D341Med (cell line): ENCODE measurements around the gene TMPRSS3.

ENCODE experiments used
- DNase-seq: peaks from one replicate; pipeline ENCODE4 v3.0.0; 2012; ENCODE audit warnings: low spot score

Gene TMPRSS3

GRCh38 chr21:42350318-42350910, 45.4 kb downstream of the TMPRSS3 start:
- peak; percentile 29 for DNase-seq

GRCh38 chr21:42349420-42350317, 46.2 kb downstream of the TMPRSS3 start:
- peak; percentile 32 for DNase-seq

DNA sequence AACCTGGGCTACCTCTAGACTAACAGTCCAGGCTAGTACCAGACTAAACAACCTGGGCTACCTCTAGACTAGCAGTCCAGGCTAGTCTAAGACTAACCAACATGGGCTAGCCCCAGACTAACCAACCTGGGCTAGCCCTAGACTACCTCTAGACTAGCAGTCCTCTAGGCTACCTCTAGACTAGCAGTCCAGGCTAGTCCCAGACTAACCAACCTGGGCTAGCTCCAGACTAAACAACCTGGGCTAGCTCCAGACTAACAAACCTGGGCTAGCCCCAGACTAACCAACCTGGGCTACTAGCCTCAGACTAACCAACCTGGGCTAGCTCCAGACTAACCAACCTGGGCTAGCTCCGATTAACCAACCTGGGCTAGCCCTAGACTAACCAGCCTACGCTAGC, 47.1 kb downstream of the TMPRSS3 start:
- no peak for DNase-seq

DNA sequence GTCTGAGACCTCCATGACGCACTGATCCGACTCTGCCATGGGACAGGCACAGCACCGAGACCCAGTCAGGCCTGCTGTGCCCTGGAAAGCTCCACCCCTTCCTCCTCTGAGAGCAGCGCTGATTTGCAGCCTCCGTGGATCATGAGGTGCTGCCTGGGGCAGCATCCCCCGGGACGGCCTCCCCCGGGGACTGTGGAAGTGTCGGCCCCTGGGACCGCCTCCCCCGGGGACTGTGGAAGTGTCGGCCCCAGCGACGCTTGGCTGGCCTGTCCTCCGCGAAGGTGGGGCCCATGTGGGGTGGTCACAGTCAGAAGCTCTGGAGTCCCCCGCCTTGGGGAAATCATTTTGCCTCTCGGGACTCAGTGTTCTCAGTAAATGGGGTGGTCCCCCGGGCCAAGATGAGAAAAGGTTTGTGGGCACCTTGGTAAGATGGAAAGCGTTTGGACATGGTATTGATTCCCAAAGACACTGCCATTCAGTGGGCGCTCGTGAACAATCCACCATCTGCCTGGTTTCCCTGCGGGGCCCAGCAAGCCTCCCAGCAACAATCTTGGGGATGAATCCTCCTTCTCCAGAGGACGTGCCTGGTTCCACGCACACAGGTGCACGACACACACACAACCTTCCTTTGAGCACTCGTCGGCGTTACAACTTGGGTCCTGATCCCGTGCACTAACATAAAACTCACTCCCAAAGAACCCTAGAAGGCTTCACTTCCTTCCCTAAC, 48.1 kb downstream of the TMPRSS3 start:
- DNase-seq: no peak

- no peak for DNase-seq
Observed at GRCh38 chr21:42346866-42347600, 48.8 kb downstream of the TMPRSS3 start.

GRCh38 chr21:42346441-42346840, 49.4 kb downstream of the TMPRSS3 start:
- no peak for DNase-seq

DNA sequence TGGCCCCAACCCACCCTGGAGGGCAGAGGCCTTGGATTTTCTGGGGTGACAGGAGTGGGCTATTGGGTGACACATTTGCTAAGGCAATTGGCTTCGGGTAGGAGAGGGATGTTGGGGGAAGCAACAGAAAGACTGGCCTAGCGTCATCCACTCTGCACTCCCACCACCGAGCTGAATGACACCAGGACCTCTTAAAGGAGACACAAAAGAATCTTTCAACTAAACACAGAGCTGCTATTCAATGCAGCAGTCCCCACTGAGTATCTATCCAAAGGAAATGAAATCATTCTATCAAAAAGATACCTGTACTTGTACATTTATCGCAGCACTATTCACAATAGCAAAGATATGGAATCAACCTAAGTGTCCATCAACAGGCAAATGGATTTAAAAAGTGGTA, 51.2 kb downstream of the TMPRSS3 start:
- DNase-seq: no peak

DNA sequence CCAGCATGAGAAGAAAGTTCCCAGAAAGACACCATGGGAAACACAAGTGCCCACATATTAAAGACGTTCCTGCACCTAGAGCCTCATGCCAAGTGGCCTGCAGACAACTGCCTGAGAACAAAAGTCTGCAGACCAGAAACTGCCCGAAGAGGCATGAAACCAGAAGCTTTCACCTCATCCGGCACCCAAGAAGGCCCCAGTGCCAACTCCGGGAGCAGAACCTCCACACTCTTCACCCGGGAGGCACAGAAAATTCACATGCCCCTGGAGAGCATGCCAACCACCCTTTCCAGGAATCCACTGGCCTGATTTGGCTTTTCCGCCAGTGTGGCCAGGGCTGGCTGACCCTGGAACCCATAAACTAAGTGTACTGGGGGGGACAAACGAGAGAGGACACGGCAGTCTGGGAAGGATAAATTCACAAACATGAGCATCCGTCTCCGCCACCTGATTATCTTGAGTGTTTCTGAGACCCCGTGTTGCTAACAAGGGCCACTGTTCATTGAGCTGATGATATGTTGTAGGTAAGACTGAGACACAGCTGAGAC, 51.8 kb downstream of the TMPRSS3 start:
- DNase-seq: no peak

GRCh38 chr21:42343556-42343955, 52.3 kb downstream of the TMPRSS3 start:
- DNase-seq: no peak

DNA sequence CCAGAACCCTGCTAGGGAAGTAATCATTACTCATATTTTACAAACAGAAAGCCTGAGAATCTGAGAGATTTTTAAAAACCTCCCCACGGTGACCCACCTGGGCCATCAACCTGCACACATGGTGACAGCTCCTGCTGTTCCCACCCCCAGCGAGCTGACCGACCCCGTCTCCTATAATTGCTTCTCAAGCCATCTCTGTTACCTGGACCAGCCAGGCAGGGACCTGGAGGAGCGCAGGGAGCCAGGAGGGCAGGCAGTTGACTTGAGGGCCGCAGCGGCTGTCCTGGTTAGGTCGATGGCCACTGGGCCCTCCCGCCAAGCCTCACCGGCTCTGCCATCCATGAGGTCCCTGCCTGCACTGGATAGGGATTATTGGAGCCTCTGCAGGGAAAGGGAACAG, 52.8 kb downstream of the TMPRSS3 start:
- no peak for DNase-seq

GRCh38 chr21:42341776-42342542, 53.9 kb downstream of the TMPRSS3 start:
- DNase-seq: no peak

DNA sequence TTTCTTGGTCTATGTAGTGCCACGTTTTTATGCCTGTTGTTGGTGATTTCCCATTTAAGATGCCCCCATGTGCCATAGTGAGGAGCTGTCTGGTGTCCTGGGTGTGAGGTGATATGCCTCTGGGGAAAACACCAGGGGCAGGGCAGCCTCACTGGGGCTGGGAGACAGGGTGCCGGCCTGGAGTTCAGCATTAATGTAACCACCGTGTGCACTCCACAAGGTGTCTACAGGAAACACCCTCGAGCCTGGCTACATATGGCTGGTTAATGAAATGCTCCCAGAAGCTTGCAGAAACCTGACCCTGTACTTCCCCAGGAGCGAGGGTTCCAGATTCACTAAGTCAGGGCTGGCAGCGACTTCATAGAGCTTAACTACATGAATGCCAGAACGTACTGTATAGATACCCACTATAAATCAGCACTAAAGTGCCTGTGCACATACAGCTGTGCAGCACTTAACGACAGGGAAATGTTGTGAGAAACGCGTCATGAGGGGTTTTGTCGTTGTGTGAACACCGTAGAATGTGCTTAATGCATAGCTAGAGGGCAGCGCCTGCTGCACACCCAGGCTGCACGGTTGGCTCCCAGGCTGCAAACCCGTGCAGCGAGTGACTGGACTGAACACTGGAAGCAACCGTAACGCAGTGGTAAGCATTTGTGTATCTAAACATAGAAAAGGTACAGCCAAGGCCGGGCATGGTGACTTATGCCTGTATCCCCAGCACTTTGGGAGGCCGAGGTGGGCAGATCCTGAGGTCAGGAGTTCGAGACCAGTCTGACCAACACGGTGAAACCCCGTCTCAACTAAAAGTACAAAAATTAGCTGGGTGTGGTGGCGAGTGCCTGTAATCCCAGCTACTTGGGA, 55.4 kb downstream of the TMPRSS3 start:
- no peak for DNase-seq

- DNase-seq: no peak
Observed at GRCh38 chr21:42338729-42339715, 56.8 kb downstream of the TMPRSS3 start.

GRCh38 chr21:42337830-42338728, 57.8 kb downstream of the TMPRSS3 start:
- DNase-seq: peak; percentile 77

GRCh38 chr21:42337276-42337675, 58.6 kb downstream of the TMPRSS3 start:
- DNase-seq: no peak

- DNase-seq: no peak
Observed at GRCh38 chr21:42336054-42336453, 59.8 kb downstream of the TMPRSS3 start.

- DNase-seq: no peak
Observed at GRCh38 chr21:42332557-42333317, 63.1 kb downstream of the TMPRSS3 start.
